ENCODE data around the gene SOX5.

The SOX5 gene

DNA sequence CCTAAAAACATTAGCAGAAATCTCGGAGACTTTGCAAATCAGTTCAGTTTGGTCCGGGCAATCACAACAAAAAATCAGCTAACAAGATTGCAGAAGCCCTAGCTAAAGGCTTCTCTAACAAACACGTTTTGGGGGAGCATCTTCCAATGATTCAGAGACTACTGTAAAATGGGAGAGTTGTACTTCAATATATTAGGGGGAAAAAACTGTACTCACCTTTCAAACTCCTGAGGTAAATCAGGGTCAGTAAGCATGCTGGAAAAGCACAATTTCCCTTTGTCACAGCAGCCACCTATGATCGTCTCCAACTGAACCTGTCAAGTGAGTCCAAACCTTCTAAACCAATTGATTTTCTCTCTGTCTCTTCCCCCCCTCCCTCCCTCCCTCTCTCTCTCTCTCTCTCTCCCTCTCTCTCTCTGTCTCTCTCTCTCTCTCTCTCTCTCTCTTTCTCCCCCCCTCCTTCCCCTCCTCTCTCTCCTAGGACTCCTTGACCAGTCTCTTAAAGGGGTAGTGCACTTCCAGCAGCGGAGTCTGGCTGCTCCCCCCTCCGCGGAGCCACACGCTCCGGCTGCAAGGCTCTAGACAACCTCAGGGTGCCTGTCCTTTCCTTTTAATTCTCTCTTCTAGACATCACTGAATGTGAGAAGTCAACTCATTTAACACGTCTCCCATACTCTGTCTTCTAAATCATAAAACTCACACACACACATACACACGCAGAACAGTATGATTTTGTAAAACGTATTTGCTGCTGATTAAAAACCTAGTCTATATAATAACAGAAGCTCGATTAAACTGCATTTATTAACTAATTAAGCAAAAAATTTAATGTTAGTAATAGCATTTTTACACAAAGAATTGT, at the start of gene SOX5:
TSS of gene SOX5 (minus strand) at position 323 of the 862 bp plus-strand sequence. CDS start at position 254, 69 bp downstream.
- DNase-seq (ENCODE audit: low read depth in 4 of 4, low spot score in 1 of 4): no peak

DNA sequence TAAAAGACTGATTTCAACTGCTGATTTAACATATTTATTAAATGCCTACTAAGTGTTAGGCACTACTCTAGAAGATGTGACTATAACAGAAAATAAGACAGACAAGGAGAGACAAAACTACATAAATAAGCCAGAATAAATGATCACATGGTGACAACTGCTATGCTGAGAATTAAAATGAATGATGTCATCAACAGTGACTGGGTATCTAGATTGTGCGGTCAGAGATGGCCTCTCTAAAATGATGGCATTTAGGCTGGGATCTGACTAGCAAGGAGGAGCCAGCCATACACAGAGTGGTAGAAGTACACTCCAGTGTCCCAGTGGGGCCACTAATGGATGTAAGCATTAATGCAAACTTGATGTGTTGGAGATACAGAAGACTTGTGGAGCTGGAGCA, 37.6 kb upstream of the SOX5 start:
- DNase-seq (ENCODE audit: low read depth in 4 of 4, low spot score in 1 of 4): no peak

DNA sequence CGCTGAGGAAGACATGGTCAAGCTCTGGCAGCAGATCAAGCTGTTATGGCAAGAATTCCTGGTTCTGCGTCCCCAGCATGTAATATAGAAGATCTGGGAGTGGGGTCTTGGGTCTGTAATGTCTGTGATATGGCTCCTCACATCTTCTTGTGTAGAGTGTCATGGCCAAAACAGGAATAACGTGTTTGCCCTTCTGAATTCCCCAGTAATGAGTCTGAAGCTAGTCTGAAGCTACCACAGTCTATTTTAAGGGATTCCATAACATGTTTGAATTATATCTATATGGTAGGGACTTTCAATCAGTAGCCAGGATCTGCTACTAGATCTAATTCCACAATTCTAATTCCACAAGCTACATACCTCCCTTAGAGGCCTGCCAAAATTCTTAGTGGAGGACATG, 31.4 kb upstream of the SOX5 start:
- no peak for DNase-seq (ENCODE audit: low read depth in 4 of 4, low spot score in 1 of 4)

DNA sequence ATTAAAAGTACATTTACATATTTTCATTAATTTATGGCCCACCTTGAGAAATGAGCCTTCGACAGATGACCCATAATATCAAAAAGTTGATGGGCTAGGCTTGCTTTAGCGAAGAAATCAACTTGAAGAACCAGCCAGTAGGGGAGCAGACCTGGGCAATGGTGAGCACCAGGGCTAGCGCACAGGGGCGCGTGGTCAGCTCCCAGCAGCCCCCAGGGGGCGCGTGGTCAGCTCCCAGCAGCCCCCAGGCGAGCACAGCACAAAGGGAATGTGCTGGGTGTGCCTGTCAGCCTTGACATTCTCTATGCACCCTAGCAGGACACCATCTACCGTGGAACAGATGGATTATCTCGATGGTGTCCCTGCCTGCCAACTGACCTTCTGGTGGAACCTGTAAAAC, 15.3 kb upstream of the SOX5 start:
- no peak for DNase-seq (ENCODE audit: low read depth in 4 of 4, low spot score in 1 of 4)

DNA sequence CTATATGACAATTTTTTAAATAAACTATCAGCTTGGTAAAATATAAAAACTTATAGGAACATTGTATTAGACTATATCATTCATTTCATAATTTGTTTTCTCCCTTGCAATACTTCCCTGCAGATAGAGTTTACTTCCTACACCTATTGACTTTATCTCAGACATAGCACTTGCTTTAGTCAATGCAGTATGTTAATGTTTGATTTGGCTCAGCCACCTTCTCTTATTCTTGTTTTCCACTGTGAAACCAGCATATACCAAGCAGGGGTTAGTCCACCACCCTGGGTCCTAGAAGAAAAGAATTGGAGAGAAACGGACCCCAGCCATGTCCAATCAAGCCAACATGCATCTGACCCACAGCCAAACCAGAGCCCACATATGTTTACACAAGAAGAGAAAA, 10.4 kb upstream of the SOX5 start:
- no peak for DNase-seq (ENCODE audit: low read depth in 4 of 4, low spot score in 1 of 4)

DNA sequence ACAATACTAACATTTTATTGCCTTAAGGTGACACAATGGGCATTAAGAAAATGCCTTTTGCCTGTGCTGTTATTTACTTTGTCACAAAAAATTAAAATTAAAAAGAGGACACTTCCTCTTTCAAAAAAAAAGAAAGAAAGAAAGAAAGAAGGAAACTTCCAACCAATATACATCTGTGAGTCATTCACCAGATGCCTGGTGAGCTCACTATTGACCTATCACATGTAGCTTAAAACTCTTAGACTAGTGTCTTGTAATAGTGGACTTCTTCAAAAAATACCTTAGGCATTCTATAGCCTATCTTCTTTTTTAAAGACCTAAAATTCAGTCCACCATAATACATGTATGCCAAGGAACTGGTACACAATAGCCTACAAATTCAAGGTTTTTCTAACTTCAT, 4.9 kb upstream of the SOX5 start:
- DNase-seq (ENCODE audit: low read depth in 4 of 4, low spot score in 1 of 4): no peak

DNA sequence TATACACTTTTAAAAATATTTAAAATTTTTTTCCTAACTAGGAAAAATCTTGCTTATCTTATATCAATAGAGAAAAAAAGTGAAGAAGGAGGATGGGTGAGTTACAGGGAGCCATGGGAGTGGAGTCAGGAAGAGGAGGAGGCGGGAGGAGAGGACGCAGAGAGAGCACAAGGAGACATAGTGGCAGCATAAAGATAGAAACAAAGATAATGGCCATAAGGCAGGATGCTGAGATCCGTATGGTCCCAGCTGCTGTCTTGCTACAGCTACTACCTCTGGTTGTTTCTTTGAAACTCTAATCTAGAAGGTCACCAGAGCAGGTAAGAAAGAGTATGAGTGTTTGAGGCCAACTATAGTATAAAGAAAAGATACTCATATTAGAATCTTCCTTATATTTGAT, 2.6 kb upstream of the SOX5 start:
- DNase-seq (ENCODE audit: low read depth in 4 of 4, low spot score in 1 of 4): no peak

DNA sequence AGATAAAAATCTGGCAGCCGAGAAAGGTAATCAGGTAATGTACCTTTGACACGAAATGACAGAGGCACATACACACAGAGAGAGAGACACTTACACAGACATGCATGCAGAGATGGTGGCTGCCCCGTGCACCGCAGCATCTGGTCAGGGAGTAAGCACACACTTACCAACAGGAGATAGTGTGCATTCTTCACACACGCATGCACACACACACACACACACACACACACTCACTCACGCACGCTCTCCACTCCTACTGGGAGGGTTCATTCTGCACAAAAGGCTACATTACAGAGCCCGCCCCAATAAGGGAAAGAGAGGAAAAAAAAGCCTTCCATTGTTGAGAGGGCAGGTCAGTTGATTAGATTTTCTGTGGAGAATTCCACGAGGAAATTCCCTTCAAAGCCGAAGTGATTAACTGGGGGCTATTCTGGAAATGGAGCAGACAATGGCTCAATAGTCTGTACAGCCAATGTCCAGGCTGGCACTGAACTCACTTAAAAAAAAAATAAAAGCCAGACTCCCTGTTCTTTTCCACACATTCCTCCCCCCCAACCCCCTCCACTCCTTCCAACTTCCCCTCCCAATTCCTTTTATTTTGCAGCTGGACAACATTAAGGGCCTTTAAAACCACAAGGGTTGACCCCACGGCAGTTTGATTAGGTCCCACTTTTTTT, 1.4 kb upstream of the SOX5 start:
- no peak for DNase-seq (ENCODE audit: low read depth in 4 of 4, low spot score in 1 of 4)

DNA sequence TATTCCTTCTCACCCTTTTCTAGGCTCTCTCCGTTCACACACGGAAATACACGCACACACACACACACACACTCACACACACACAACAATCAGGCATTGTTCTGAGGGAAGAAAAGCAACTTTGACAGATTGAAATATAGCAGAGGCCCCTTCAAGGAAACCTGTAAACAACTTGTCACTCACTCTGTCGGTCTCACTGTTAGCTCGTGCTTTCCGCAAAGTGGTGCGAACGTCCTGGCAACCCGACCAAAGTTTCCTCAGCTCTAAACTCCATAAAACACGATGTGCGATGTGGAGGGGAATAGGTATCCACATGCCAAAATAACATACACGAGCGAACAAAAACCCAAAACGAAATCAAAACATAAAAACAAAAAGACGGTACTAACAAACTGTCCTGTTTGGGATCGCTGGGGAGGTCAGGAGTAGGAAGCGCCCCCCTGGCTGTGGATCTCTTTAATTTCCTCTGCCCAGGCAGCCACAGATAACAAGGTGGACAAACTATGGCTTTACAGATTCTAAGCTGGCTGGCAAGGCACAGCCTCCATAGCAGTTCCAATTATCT, 822 bp upstream of the SOX5 start:
- no peak for DNase-seq (ENCODE audit: low read depth in 4 of 4, low spot score in 1 of 4)

DNA sequence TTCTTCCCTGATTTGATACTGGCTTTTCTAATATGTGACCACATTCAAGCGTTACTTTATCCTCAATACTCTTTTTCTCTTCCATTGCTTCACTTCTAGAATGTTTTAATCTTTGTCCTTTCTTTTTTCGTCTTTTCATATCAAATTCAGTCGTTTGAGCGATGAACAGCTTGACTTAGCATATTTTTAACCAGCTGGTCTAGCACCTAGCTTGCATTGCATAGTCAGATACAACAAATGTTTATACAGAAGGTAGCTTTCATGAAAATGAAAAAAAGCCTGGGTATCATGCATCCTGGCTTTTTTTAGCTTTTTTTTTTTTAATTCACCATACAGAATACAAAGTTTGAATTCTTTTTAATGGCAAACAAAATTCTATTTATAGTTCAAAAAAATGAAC, 1.2 kb downstream of the SOX5 start:
- DNase-seq (ENCODE audit: low read depth in 4 of 4, low spot score in 1 of 4): no peak

DNA sequence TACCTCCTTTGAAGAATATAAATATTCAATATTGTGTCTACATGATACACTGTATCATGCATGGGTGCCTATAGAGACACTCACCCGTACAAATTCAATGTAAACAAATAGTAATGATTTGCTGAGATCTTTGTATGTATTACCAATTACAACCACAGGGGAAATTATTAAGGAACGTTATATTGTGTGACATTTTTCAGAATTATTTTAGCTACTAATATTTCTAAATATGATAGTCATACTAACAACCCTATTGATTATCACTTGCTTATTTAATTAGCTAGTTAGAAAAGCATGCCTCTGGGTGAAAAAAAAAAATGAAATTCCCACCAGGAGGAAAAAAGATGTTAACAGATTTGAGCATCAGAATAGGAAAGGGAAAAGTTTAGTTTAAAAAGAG, 2.1 kb downstream of the SOX5 start:
- no peak for DNase-seq (ENCODE audit: low read depth in 4 of 4, low spot score in 1 of 4)

DNA sequence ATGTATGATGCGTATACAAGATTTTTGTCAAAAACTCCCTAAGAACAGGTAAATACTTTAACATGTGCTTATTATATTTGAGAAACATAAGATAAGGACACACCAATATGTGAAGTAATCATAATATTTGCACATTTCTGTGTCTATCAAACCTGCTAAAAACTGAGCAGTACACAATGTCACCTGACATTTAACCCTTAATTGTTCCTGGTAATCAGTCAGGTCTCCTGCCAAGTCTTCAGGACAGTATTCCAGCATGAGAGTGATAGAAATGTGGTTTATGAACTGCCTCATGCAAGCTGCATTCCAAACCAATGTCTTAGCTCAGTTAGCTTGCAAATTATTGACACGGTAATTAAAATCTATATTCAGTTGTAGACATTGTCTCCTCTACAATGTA, 4.2 kb downstream of the SOX5 start:
- no peak for DNase-seq (ENCODE audit: low read depth in 4 of 4, low spot score in 1 of 4)

DNA sequence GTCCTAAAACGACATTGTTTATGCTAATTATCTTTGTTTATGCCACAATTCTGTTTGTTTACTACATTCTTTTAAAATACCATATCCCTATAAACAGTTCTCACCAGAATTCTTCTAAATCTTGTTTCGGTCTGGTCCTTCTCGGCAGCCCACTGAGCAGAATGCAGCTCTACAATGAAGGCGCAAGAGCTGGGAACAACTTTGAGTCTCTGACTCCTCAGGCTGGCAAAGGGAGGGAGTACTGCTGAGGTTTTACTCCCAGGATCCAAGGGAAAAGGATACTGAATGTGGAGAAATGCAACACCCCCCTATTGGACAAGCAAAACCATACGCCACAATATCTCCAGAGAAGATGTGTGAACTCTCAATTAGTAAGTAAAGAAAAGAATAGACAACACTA, 5.4 kb downstream of the SOX5 start:
- no peak for DNase-seq (ENCODE audit: low read depth in 4 of 4, low spot score in 1 of 4)

DNA sequence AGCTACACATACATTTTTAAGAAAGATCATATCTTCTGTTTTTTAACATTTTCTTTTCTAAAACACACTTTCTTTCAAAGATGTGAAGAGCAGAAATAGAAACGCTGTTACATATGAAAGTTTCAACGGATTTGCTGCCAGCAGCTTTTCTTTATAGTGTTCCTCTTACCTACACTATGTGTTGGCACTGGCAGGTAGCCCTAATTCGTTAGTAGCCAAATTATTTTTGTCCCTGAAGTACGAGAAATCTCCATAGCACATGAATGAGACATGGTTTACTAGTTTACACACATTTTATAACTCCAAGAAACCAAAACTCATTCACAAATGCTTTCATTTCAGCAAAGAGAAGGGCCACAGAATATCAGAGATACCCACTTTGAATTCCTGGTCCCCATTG, 6.6 kb downstream of the SOX5 start:
- DNase-seq (ENCODE audit: low read depth in 4 of 4, low spot score in 1 of 4): no peak

DNA sequence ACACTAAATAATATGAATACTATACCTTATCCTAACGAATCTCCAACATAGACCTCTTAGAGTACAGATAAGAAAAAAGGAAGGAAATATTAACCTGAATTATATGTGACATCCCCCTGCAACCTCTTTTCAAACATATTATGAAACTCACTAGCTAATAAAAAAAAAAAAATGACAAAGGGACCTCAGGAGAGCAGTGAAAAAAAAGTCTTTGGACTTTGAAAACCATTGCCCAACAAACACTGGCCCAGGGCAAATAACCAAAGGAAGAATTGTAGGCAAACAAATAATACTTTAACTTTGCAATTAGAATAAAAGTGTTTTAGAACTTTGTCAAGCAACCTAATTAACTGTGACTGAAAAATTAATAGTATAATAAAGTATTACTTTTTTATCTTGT, 7.7 kb downstream of the SOX5 start:
- no peak for DNase-seq (ENCODE audit: low read depth in 4 of 4, low spot score in 1 of 4)

DNA sequence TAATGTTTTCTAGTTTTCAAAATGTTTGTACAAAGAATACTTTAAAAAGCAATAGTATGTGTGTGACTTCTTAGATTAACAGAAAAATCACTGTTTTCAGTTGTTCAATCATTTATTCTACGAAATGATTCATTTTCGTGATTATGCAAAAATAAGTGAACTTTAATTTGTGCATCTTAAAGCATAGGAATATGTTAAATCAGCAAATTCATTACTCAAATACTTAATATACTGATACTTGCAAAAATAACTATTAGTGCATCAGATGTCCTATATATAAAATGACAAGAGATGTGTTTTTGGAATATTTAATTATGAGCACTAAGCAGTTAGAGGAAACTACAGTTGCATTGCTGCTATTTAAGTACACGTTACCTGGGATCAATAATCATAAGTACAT, 11.0 kb downstream of the SOX5 start:
- no peak for DNase-seq (ENCODE audit: low read depth in 4 of 4, low spot score in 1 of 4)

DNA sequence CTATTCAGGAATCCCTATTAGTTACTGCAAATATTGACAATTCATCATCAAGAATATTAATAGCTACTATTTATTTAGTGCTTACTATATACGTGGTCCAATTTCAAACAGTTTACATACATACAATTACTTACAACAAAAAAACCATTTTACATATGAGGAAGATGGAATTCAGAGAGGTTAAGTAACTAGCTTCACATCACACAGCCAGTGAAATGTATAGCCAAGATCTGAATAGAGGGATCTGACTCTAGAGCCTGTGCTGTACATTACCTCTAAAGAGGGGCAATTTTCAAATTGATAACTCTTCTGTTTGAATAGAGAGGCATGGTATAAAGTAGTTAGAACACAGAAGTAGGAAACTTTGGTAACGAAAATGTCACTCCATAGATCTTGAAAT, 18.3 kb downstream of the SOX5 start:
- no peak for DNase-seq (ENCODE audit: low read depth in 4 of 4, low spot score in 1 of 4)

DNA sequence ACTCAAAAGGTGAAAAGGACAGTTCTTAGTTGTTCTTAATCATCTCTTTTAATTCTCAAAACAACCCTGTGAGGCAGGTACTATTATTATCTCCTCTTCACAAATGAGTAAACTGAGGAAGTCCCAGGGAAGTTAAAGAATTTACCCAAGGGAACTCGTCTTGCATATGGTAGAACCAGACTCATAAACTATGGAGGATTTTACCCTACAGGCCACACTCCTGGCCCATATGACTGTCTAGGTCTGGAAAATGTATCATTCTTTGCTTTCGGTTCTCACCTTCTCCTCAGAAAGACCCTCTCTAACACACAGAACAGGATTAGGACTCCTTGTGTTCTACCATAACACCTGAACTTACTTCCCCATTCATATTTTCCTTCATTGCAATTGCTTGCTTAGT, 18.9 kb downstream of the SOX5 start:
- no peak for DNase-seq (ENCODE audit: low read depth in 4 of 4, low spot score in 1 of 4)

DNA sequence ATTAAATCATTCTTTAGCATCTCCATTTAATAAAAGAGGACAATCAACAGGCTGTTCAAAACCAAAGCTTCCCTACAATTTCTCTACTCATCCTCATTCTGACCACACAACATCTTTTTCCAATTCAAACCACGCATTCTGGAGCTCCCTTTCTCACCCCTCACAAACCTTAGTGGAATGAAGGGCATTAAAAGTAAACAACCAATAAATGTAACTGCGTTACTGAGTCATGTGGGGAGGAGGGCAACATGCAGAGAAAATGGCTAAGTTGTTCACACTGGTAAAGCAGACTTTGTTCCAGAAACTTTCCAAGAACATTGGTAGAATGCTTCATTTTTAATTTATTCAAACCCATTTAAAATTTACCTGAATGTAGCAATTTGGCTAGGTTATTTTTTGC, 19.6 kb downstream of the SOX5 start:
- DNase-seq (ENCODE audit: low read depth in 4 of 4, low spot score in 1 of 4): no peak

DNA sequence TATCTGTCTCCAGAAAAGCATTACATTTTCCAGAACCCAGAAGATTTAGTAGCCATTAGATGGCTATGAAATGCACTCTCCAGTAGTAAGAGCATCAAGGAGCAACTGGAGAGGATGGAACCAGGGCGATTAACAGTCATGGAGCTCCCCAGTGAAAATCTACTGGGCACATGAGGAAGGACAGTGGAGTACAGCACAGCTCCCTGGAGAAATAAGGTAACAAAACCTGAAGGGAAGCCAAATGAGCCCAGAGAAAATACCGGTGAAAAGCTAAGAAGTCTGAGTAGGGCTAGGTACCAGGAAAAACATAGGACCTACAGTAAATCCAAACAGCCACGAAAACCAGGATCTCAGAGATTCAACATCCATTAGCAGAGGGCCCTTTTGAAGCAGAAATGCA, 21.6 kb downstream of the SOX5 start:
- DNase-seq (ENCODE audit: low read depth in 4 of 4, low spot score in 1 of 4): no peak

DNA sequence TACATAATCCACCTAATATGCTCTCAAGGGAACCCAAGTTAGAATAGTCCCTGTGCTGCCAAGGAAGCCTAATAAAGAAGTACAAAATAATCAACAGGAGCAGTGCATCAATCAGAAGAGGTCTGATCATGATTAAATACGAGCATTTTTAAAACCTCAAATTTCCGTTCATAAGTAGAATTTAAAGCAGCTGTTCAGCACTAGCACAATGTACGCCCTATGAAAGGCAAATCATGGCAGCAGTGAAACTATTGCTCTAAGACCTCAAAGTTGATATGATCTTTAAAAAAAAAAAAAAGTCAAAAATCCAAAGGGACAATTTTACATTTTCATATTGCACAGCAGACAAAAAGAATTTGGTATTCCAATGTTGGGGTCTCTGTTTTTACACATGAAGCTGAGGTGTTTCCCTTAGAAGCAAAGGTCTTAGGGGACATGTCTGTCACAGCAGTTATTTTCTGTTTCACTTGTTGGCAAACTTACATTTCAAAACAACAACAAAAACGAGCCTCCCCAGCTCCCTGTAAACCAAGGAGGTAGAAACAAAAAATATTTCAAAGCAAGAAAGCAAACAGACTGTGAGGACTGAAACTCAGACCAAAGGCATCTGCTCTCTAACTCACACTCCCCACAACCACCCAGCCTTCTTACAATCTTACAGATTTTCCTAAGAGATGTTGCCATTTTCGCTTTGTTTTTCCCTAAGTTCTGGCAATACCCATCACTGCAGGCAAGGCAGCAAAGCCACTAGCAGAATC, 28.2 kb downstream of the SOX5 start:
- DNase-seq (ENCODE audit: low read depth in 4 of 4, low spot score in 1 of 4): no peak

DNA sequence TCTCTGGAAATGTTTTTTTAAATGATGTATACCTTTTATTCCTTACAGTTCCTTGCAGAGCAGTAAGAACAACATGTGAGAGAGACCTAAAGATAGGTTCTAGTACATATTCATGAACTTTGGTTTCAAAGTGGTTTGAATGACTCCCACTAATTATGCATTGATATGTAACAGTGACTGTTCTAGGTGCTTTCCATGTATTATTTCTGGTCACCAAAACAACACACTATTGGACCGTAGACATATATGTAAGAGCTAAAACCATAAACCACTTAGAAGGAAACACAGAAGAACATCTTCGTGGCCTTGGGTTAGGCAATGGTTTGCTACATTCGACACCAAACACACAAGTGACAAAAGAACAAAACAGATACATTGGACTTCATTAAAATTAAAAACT, 37.9 kb downstream of the SOX5 start:
- DNase-seq (ENCODE audit: low read depth in 4 of 4, low spot score in 1 of 4): no peak
